WI38 (cell line): Measurements from ENCODE around the gene CDH23.

Experiments used
- H3K4me3 ChIP-seq: 2 replicates; pipeline ENCODE4 v1.5.1; 2011; ENCODE audit warnings: low read depth, mild to moderate bottlenecking, control low read depth, low read length
- TF ChIP-seq, protein P1 (sequence below): IDR thresholded peaks from 2 replicates; pipeline ENCODE4 v1.5.1; 2012; ENCODE audit warnings: low read depth, mild to moderate bottlenecking, control low read depth, low read length

CDH23 gene

GRCh38 chr10:71776481-71776925 lies 379.8 kb downstream of the CDH23 start:
- TF ChIP-seq, protein P1, sequence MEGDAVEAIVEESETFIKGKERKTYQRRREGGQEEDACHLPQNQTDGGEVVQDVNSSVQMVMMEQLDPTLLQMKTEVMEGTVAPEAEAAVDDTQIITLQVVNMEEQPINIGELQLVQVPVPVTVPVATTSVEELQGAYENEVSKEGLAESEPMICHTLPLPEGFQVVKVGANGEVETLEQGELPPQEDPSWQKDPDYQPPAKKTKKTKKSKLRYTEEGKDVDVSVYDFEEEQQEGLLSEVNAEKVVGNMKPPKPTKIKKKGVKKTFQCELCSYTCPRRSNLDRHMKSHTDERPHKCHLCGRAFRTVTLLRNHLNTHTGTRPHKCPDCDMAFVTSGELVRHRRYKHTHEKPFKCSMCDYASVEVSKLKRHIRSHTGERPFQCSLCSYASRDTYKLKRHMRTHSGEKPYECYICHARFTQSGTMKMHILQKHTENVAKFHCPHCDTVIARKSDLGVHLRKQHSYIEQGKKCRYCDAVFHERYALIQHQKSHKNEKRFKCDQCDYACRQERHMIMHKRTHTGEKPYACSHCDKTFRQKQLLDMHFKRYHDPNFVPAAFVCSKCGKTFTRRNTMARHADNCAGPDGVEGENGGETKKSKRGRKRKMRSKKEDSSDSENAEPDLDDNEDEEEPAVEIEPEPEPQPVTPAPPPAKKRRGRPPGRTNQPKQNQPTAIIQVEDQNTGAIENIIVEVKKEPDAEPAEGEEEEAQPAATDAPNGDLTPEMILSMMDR: no peak
- H3K4me3 ChIP-seq: no peak overlapping the region

DNA sequence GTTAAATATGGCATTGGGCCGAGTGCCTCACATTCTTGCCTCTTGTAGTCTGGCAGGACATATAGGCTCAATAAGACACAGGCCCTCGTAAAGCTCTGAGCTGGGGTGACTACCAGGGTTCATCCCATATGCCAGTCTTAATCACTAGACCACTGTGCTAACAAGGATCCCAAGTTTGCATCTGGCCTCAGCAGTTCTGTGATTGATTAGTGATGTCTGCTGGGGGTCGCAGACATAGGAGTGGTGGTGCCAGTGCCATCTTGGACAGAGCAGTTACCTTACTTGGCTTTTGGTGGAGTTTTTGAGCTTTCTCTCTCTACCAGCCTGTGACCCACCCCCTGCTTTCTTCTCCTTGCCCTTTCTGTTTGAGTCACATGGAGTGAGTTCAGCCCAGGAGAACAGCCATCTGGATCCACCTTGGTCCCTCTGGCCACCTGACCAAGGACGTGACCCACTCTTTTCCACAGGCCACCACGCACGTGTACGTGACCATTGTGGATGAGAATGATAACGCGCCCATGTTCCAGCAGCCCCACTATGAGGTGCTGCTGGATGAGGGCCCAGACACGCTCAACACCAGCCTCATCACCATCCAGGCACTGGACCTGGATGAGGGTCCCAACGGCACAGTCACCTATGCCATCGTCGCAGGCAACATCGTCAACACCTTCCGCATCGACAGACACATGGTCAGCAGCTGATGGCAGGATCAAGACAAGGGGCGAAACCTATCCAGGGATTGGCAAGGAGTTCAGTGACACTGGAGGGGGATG lies 380.7 kb downstream of the CDH23 start:
- TF ChIP-seq, protein P1: no peak
- no peak overlapping the region for H3K4me3 ChIP-seq

DNA sequence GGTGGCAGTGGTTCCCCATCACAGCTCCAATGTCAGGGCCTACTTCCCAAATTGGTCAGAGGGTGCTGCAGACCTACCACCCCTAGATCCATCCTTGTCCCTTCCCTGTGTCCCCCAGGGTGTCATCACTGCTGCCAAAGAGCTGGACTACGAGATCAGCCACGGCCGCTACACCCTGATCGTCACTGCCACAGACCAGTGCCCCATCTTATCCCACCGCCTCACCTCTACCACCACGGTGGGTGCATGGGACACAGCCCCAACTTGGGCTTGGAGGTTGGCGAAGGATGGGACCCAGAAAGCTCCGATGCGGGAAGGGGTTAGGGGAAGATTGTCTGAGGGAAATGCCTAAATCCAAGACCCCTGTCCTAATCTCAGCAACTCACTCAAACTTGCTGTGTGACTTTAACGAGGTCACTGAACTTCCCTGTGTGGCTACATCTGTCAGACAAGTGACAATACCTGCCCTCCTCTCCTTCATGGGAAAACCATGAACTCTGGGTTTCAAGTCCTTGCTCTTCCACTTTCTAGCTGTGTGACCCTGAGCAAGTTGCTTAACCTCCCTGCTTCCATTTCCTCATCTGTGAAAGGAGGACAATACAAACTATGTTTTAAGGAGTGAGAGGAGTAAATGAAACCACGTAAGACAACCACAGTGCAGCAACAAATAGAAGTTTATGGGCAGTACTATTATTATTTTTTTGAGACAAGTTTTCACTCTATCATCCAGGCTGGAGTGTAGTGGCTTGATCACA lies 381.5 kb downstream of the CDH23 start:
- H3K4me3 ChIP-seq: no peak overlapping the region
- TF ChIP-seq, protein P1: no peak

DNA sequence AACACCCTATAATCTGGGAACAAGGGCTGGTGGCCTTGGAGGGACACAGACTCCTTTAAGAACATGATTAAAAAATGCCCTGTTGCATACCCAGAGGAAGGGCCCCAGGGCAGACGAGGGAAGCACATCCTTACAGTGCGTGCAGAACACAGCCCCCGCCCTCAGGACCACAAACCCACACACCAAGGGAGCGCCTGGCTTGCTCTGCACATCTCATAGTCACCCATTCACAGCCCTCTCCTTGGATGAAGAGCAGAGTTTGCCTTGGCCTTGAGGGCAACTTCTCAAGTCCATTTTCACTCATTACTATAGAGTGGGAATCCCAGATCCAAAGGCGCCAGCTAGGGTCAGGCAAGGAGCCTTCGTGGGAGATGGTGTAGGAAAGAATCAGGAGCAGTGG lies 382.9 kb downstream of the CDH23 start:
- TF ChIP-seq, protein P1: no peak
- no peak overlapping the region for H3K4me3 ChIP-seq

DNA sequence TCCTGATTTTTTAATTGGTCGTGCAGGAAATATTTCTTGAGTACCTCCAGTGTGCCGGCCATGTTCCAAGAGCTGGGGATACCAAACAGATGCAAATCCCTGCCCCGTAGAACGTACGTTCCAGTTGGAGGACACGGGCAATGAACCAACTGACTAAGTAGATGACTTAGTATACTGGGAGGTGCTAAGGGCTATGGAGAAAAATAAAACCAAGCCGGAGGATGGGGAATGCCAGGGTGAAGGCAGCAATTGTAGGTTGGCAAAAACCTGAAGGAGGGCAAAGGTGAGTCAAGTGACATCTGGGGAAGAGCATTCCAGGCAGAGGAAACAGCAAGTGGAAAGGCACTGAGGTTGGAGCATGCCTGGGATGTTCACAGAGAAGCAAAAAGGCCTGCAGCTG lies 383.4 kb downstream of the CDH23 start:
- H3K4me3 ChIP-seq: no peak overlapping the region
- TF ChIP-seq, protein P1: no peak

GRCh38 chr10:71780719-71781118 lies 384.0 kb downstream of the CDH23 start:
- no peak overlapping the region for H3K4me3 ChIP-seq
- TF ChIP-seq, protein P1: no peak
